Esophagus (tissue), 2 donors: ENCODE results near the gene CNBP. TPM values are rescaled to one million over a fixed set of nuclear protein-coding genes. Genes with fewer than 3 reads are reported as not detected.
"Not testable (repeated sequence)": the region's sequence is repeated elsewhere in the genome, so short reads cannot be mapped to it uniquely, and the experiment has no call there.

Source experiments
- H3K27ac ChIP-seq, 2 donors: one replicate each; pipeline ENCODE4 v1.5.1; 2013; ENCODE audit warnings: low read depth in 2 of 2, mild to moderate bottlenecking in 2 of 2, inconsistent platforms in 1 of 2, low read length in 1 of 2, moderate library complexity in 1 of 2
- H3K27me3 ChIP-seq, 2 donors: one replicate each; pipeline ENCODE4 v1.6.1; 2013; ENCODE audit warnings: low read length in 2 of 2, control low read depth in 1 of 2, mild to moderate bottlenecking in 1 of 2; ENCODE audit not compliant: insufficient read depth in 2 of 2, control insufficient read depth in 1 of 2
- H3K36me3 ChIP-seq, 2 donors: one replicate each; pipeline ENCODE4 v1.6.1; 2013; ENCODE audit warnings: low read length in 1 of 2; ENCODE audit not compliant: control insufficient read depth in 2 of 2, insufficient read depth in 2 of 2
- H3K4me1 ChIP-seq, 2 donors: one replicate each; pipeline ENCODE4 v1.6.1; 2013; ENCODE audit warnings: low read length in 1 of 2; ENCODE audit not compliant: control insufficient read depth in 2 of 2, insufficient read depth in 2 of 2
- H3K4me3 ChIP-seq, 2 donors: one replicate each; pipeline ENCODE4 v1.5.1; 2013; ENCODE audit warnings: low read length in 2 of 2, mild to moderate bottlenecking in 2 of 2, low read depth in 1 of 2, moderate library complexity in 1 of 2
- H3K9me3 ChIP-seq, 2 donors: one replicate each; pipeline ENCODE4 v1.6.1; 2013; ENCODE audit warnings: mild to moderate bottlenecking in 2 of 2, low read depth in 1 of 2, low read length in 1 of 2, moderate library complexity in 1 of 2; ENCODE audit not compliant: control insufficient read depth in 2 of 2, insufficient read depth in 1 of 2
- WGBS, 2 donors: extraction: QIAGEN DNeasy Blood & Tissue Kit; methylation state at CpG; one replicate each; pipeline ENCODE4 v1.1.7; 2013; 5-methylcytosine and 5-hydroxymethylcytosine counted together
- polyA plus RNA-seq, 2 donors: library from polyadenylated mRNA; stranded (reverse); fragments of 200-250 nt; gene quantifications; one replicate each; pipeline ENCODE4 v1.2.3, GENCODE V29; 2013
- donor health status: healthy with polysubstance abuse.
- donor health status: Bipolar disorder and iron deficiency.

The CNBP gene
- polyA plus RNA-seq, 2 donors, result 287 to 351 TPM

GRCh38 chr3:129139911-129140310 lies 43.8 kb downstream of the CNBP start:
- Histone ChIP-seq H3K27me3 (no peaks in the 10 kb centered on the region), H3K4me3 (no peak overlapping the region), H3K9me3 (no peaks in the 10 kb centered on the region), H3K4me1 (no peaks in the 10 kb centered on the region), H3K36me3 (peaks cover 2 to 3% of the 10 kb centered on the region in 2 donors), H3K27ac (no peak overlapping the region)
- WGBS, 2 donors, result 56 to 73% methylated on average over 1 of the region's 1 CpG

GRCh38 chr3:129136275-129136674 lies 47.4 kb downstream of the CNBP start:
- H3K27me3 ChIP-seq, H3K9me3 ChIP-seq, H3K27ac ChIP-seq, H3K4me3 ChIP-seq, H3K4me1 ChIP-seq: not testable (repeated sequence)
- 80 to 84% methylated on average over 10 of the region's 10 CpGs for WGBS, 2 donors
- peaks cover 14 to 21% of the 10 kb centered on the region in 2 donors for H3K36me3 ChIP-seq

GRCh38 chr3:129132097-129132866 lies 51.4 kb downstream of the CNBP start:
- no peaks in the 10 kb centered on the region for H3K9me3 ChIP-seq
- H3K4me3 ChIP-seq, result no peak overlapping the region
- H3K36me3 ChIP-seq, result peaks cover 19 to 44% of the 10 kb centered on the region in 2 donors
- peaks cover 0 to 2% of the 10 kb centered on the region in 2 donors for H3K4me1 ChIP-seq
- 82 to 88% methylated on average over 5 of the region's 5 CpGs for WGBS, 2 donors
- no peaks in the 10 kb centered on the region for H3K27me3 ChIP-seq
- H3K27ac ChIP-seq, result no peak overlapping the region

- Histone ChIP-seq H3K36me3 (peaks cover 19 to 48% of the 10 kb centered on the region in 2 donors), H3K27ac (no peak overlapping the region), H3K27me3 (no peaks in the 10 kb centered on the region), H3K4me1 (peaks cover 0 to 2% of the 10 kb centered on the region in 2 donors), H3K4me3 (no peak overlapping the region), H3K9me3 (no peaks in the 10 kb centered on the region)
- 75 to 78% methylated on average over 2 of the region's 2 CpGs for WGBS, 2 donors
Measured at GRCh38 chr3:129131465-129132088, 52.1 kb downstream of the CNBP start.

GRCh38 chr3:129130291-129130813 lies 53.3 kb downstream of the CNBP start:
- Histone ChIP-seq H3K36me3 (peaks cover 19 to 48% of the 10 kb centered on the region in 2 donors), H3K4me1 (peaks cover 0 to 2% of the 10 kb centered on the region in 2 donors), H3K4me3 (no peak overlapping the region), H3K27me3 (no peaks in the 10 kb centered on the region), H3K9me3 (no peaks in the 10 kb centered on the region), H3K27ac (no peak overlapping the region)
- WGBS, 2 donors, result 91% methylated on average over 13 of the region's 13 CpGs

- Histone ChIP-seq H3K36me3 (peaks cover 11 to 41% of the 10 kb centered on the region in 2 donors), H3K27ac (no peak overlapping the region)
- 90 to 95% methylated on average over 16 of the region's 16 CpGs for WGBS, 2 donors
Measured at GRCh38 chr3:129128357-129129155, 55.1 kb downstream of the CNBP start.

GRCh38 chr3:129126726-129127280 lies 56.9 kb downstream of the CNBP start:
- Histone ChIP-seq H3K9me3 (no peaks in the 10 kb centered on the region), H3K27me3 (no peaks in the 10 kb centered on the region), H3K36me3 (peaks cover 5 to 33% of the 10 kb centered on the region in 2 donors), H3K4me3 (no peak overlapping the region), H3K27ac (no peak overlapping the region), H3K4me1 (no peaks in the 10 kb centered on the region)
- 84 to 85% methylated on average over 9 of the region's 9 CpGs for WGBS, 2 donors

More at GRCh38 chr3:129128357-129129155, 55.1 kb downstream of the CNBP start:
- Histone ChIP-seq H3K4me1 (peaks cover 0 to 2% of the 10 kb centered on the region in 2 donors), H3K9me3 (no peaks in the 10 kb centered on the region), H3K27me3 (no peaks in the 10 kb centered on the region), H3K4me3 (no peak overlapping the region)

- Histone ChIP-seq H3K36me3 (peaks cover 0 to 9% of the 10 kb centered on the region in 2 donors), H3K4me3 (no peak overlapping the region), H3K9me3 (no peaks in the 10 kb centered on the region), H3K27me3 (no peaks in the 10 kb centered on the region), H3K4me1 (peaks cover 7 to 9% of the 10 kb centered on the region in 2 donors), H3K27ac (peak overlapping the region in 1 of 2 donors; percentile 92)
- 54 to 56% methylated on average over 5 of the region's 5 CpGs for WGBS, 2 donors
Measured at GRCh38 chr3:129123314-129124060, 60.2 kb downstream of the CNBP start.
